ENCODE results near the gene FXYD2.

Gene FXYD2

GRCh38 chr11:117839380-117839881, 14.9 kb upstream of the FXYD2 start:
- H3K4me3 ChIP-seq (ENCODE audit: low read depth, low read length) = no peak overlapping the region
- no peak for TF ChIP-seq CTCF (IDR thresholded peaks at IDR 0.05; ENCODE audit: low read depth, low read length)

GRCh38 chr11:117838901-117839300, 14.4 kb upstream of the FXYD2 start:
- TF ChIP-seq CTCF (IDR thresholded peaks at IDR 0.05; ENCODE audit: low read depth, low read length) = no peak
- no peak overlapping the region for H3K4me3 ChIP-seq (ENCODE audit: low read depth, low read length)

- no peak overlapping the region for H3K4me3 ChIP-seq (ENCODE audit: low read depth, low read length)
- no peak for TF ChIP-seq CTCF (IDR thresholded peaks at IDR 0.05; ENCODE audit: low read depth, low read length)
These were observed 13.2 kb upstream of the FXYD2 start for GRCh38 chr11:117837791-117838190.

GRCh38 chr11:117837070-117837776, 12.7 kb upstream of the FXYD2 start:
- no peak for TF ChIP-seq CTCF (IDR thresholded peaks at IDR 0.05; ENCODE audit: low read depth, low read length)
- no peak overlapping the region for H3K4me3 ChIP-seq (ENCODE audit: low read depth, low read length)

GRCh38 chr11:117836077-117836960, 11.8 kb upstream of the FXYD2 start:
- no peak for TF ChIP-seq CTCF (IDR thresholded peaks at IDR 0.05; ENCODE audit: low read depth, low read length)

GRCh38 chr11:117835576-117835975, 11.0 kb upstream of the FXYD2 start:
- TF ChIP-seq CTCF (IDR thresholded peaks at IDR 0.05; ENCODE audit: low read depth, low read length) = no peak
- no peak overlapping the region for H3K4me3 ChIP-seq (ENCODE audit: low read depth, low read length)

More at GRCh38 chr11:117836077-117836960, 11.8 kb upstream of the FXYD2 start:
- H3K4me3 ChIP-seq (ENCODE audit: low read depth, low read length) = no peak overlapping the region
